Suprapubic skin (tissue), 3 donors: Measurements from ENCODE around the gene HPSE2.

ENCODE experiments used
- CTCF ChIP-seq, 2 donors: fragments of 200-600 bp in 1 of 2; fragments of 450-650 bp in 1 of 2; sonication (generic) in 1 of 2; IDR thresholded peaks; one replicate each; pipeline ENCODE4 v1.5.1; 2016 to 2019; ENCODE audit warnings: antibody characterized with exemption in 2 of 2, mild to moderate bottlenecking in 1 of 2, moderate library complexity in 1 of 2
- EP300 ChIP-seq: sonication (generic); formaldehyde crosslinking; IDR thresholded peaks from one replicate; pipeline ENCODE4 v1.6.1; 2017; ENCODE audit warnings: antibody characterized with exemption

- TF ChIP-seq EP300 (no peak), CTCF (IDR thresholded peaks at IDR 0.05) (no peak)
Observed at GRCh38 chr10:98921316-98921715, 314.3 kb downstream of the HPSE2 start.
